Activated naive CD4-positive, alpha-beta T cell treated with anti-CD3 and anti-CD28 coated beads, Interleukin-2, amount 50 U/mL, for 72 hours (primary cell): ENCODE data around the gene TPK1. TPM values are rescaled to one million over a fixed set of nuclear protein-coding genes. Genes with fewer than 3 reads are reported as not detected.
"Not testable (repeated sequence)": the region's sequence is repeated elsewhere in the genome, so short reads cannot be mapped to it uniquely, and the experiment has no call there.

Experiments
- ATAC-seq, 2 donors: fragments of 150-1000 bp; cut with Tn5 transposase; 2 replicates each; pipeline ENCODE4 v1.10.0; 2021; ENCODE audit warnings: mild to moderate bottlenecking in 2 of 2, moderate library complexity in 2 of 2
- DNase-seq, 2 donors: peaks; one replicate each; pipeline ENCODE4 v3.0.0; 2021 to 2022; ENCODE audit warnings: low spot score in 2 of 2
- H3K27ac Mint-ChIP-seq, 2 donors: one replicate each; pipeline ENCODE4 v1.8.0; 2022; ENCODE audit warnings: mild to moderate bottlenecking in 2 of 2, mixed read lengths in 2 of 2
- H3K36me3 Mint-ChIP-seq, 2 donors: one replicate each; pipeline ENCODE4 v1.8.0; 2022; ENCODE audit warnings: mixed read lengths in 2 of 2
- H3K9me3 Mint-ChIP-seq, 2 donors: one replicate each; pipeline ENCODE4 v1.8.0; 2022; ENCODE audit warnings: mixed read lengths in 2 of 2
- total RNA-seq, 2 donors: library from RNA; stranded (reverse); gene quantifications; one replicate each; pipeline ENCODE4 v1.2.3, GENCODE V29; 2022

The TPK1 gene
- total RNA-seq, 2 donors from 2014 or later: 20.8 to 23.1 TPM

DNA sequence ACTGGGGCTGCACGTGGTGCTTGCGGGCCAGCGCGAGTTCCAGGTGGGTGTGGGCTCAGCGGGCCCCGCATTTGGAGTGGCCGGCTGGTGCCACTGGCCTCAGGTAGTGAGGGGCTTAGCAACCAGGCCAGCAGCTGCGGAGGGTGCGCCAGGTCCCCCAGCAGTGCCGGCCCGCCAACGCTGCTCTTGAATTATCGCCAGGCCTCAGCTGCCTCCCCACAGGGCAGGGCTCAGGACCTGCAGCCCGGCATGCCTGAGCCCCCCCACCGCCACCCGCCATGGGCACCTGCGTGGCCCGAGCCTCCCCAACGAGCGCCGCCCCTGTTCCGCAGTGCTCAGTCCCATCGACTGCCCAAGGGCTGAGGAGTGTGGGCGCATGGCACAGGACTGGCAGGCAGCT lies 185.4 kb downstream of the TPK1 start:
- Mint-ChIP-seq H3K36me3 (peaks cover 15 to 16% of the 10 kb centered on the region in 2 donors), H3K9me3 (peaks cover 0 to 5% of the 10 kb centered on the region in 2 donors), H3K27ac (no peak overlapping the region)
- no peak for ATAC-seq
- DNase-seq: no peak

DNA sequence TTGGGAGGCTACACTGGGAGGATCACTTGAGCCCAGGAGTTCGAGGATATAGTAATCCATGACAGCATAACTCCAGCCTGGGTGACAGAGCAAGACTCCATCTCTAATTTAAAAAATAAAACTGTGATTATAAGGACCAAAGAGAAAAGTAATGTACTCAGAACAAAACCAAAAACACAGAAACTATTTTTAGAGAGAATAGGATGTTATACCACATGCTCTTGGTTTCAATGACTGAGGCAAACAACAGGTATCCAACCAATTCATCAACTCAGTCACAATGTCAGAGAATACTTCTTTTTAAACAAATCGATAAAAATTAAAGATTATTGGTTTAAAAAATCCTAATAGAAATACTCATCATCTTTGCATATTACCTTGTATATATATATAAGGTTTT lies 186.7 kb downstream of the TPK1 start:
- no peak overlapping the region for H3K27ac Mint-ChIP-seq
- H3K9me3 Mint-ChIP-seq: peaks cover 0 to 5% of the 10 kb centered on the region in 2 donors
- ATAC-seq: peak in 1 of 2 donors; percentile 30

DNA sequence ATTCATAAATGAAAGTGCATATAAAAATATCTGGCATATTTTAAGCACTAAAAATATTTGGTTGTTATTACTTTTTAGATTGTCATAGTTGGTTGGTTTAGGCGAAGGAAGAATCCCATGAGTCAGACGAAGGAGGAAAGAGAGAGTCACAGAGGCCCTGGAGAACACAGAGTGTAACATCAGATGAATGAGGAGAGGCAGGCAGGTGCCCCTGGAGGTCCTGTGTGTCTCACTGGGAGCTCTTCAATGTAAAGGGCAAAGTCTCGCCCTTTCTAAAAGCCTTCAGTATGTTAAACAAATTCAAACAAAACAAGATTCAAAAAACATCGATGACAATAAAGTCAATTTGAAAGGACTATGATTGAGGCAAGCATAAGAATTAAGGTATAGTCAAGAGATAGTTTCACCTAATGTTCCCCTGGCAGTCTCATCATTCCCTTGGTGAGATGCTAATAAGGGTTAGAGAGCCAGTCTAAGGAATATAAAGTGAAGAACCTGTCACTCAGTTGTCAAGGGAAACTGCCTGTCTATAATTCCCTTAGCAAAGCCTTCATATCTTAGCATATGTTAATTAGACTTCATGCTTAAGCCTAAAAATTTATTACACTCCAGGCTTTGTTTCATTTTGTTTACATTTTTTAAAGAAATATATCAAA lies 194.3 kb downstream of the TPK1 start:
- H3K9me3 Mint-ChIP-seq: no peaks in the 10 kb centered on the region
- DNase-seq: no peak
- peak overlapping the region in 1 of 2 donors; percentile 26 for H3K27ac Mint-ChIP-seq
- no peak for ATAC-seq
- H3K36me3 Mint-ChIP-seq: peaks cover 0 to 5% of the 10 kb centered on the region in 2 donors

More for the DNA sequence above, 186.7 kb downstream of the TPK1 start:
- DNase-seq: no peak
- H3K36me3 Mint-ChIP-seq: peaks cover 16 to 20% of the 10 kb centered on the region in 2 donors

DNA sequence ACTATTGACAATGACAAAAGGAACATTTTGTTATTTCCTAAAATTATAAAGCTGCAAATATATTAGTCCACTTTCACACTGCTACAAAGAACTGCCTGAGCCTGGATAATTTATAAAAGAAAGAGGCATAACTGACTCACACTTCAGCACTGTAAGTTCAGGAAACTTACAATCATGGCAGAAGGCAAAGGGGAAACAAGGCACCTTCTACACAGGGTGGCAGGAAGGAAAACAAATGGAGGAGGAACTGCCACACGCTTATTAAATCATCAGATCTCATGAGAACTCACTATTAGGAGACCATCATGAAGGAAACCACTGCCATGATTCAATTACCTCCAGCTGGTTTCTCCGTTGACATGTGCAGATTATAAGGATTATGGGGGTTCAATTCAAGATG lies 203.1 kb downstream of the TPK1 start:
- Mint-ChIP-seq H3K36me3 (peaks cover 0 to 9% of the 10 kb centered on the region in 2 donors), H3K9me3 (peaks cover 0 to 7% of the 10 kb centered on the region in 2 donors), H3K27ac (no peak overlapping the region)
- DNase-seq: no peak
- ATAC-seq: no peak

DNA sequence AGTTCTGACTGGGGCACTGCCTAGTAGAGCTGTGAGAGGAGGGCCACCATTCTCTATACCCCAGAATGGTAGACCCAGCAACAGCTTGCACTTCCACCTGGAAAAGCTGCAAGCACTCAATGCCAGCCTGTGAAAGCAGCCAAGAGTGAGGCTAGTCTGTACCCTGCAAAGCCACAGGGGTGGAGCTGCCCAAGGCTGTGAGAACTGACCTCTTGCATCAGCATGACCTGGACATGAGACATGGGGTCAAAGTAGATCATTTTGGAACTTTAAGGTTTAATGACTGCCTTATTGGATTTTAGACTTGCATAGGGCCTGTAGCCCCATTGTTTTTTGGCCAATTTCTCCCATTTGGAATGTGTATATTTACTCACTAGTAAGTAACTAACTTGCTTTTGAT lies 206.3 kb downstream of the TPK1 start:
- H3K36me3 Mint-ChIP-seq: peaks cover 0 to 9% of the 10 kb centered on the region in 2 donors
- DNase-seq (no peak), ATAC-seq (no peak)
- H3K27ac Mint-ChIP-seq: no peak overlapping the region
- H3K9me3 Mint-ChIP-seq: peaks cover 0 to 7% of the 10 kb centered on the region in 2 donors

DNA sequence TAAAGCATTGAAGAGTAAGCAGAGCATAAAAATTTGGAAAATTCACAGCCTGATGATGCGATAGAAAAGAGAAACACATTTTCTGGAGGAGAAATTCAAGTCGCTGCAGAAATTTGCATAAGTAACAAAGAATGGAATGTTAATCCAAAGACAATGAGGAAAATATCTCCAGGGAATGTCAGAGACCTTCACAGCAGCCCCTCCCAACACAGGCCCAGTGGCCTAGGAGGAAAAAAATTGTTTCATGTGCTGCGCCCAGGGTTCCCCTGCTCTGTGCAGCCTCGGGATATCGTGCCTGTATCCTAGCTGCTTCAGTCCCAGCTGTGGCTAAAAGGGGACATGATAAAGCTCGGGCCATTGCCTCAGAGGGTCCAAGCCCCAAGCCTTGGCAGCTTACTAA lies 206.8 kb downstream of the TPK1 start:
- no peak overlapping the region for H3K27ac Mint-ChIP-seq
- peaks cover 0 to 9% of the 10 kb centered on the region in 2 donors for H3K36me3 Mint-ChIP-seq
- ATAC-seq (no peak), DNase-seq (no peak)
- peaks cover 0 to 7% of the 10 kb centered on the region in 2 donors for H3K9me3 Mint-ChIP-seq

DNA sequence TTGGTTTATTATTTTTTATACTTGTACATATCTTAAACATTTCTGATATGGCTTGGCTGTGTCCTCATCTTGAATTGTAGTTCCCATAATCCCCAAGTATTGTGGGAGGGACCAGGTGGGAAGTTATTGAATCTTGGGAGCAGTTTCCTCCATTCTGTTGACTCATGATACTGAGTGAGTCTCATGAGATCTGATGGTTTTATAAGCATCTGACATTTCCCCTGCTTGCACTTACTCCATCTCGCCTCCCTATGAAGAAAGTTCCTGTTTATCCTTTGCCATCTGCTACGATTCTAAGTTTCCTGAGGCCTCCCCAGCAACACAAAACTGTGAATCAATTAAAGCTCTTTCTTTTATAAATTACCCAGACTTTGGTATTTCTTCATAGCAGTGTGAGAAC lies 207.7 kb downstream of the TPK1 start:
- H3K9me3 Mint-ChIP-seq: peaks cover 0 to 7% of the 10 kb centered on the region in 2 donors

DNA sequence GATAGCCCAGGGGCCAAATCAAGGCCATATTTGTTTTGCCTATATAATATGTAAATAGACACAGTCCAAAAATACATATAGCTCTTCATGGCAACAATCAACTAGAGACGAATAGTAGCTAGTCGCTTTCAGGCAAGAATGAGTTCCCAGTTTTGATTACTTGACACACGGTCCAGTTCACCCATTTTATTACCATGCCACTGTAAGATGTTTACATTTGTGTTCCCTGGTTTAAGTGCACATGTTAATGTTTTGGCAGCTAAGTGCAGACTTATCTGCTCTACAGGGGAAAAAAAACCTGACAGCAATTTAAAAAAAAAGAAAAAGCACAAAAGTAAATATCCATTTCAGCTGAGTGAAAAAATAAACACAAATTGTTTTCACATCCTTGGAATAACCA lies 213.1 kb downstream of the TPK1 start:
- DNase-seq (no peak), ATAC-seq (no peak)
- H3K9me3 Mint-ChIP-seq: peaks cover 5 to 7% of the 10 kb centered on the region in 2 donors
- no peak overlapping the region for H3K27ac Mint-ChIP-seq
- H3K36me3 Mint-ChIP-seq: peaks cover 28 to 34% of the 10 kb centered on the region in 2 donors

More for the DNA sequence above, 207.7 kb downstream of the TPK1 start:
- no peak overlapping the region for H3K27ac Mint-ChIP-seq
- DNase-seq: no peak
- ATAC-seq: no peak
- peaks cover 0 to 9% of the 10 kb centered on the region in 2 donors for H3K36me3 Mint-ChIP-seq

DNA sequence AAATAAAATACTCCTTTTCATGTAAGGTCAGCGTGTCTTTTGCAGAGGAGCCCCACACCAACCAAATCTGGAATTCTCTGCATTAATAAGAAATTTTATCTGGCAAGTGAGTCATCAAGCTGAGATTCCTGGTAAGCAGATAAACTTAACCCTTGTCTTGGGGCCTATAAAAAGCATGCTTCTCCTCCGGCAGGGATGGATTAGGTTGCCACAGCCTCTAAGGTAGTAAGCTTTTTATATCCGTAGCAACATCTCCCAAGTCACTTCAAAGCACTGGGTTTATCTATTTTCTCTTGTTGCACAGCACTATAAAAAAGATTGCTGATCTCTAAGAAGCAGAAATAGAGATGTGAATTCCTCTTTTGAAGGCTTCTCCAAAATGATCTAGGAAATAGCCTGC lies 229.6 kb downstream of the TPK1 start:
- DNase-seq: no peak
- H3K27ac Mint-ChIP-seq: no peak overlapping the region
- H3K9me3 Mint-ChIP-seq: no peaks in the 10 kb centered on the region
- no peak for ATAC-seq
- H3K36me3 Mint-ChIP-seq: peaks cover 0 to 3% of the 10 kb centered on the region in 2 donors

DNA sequence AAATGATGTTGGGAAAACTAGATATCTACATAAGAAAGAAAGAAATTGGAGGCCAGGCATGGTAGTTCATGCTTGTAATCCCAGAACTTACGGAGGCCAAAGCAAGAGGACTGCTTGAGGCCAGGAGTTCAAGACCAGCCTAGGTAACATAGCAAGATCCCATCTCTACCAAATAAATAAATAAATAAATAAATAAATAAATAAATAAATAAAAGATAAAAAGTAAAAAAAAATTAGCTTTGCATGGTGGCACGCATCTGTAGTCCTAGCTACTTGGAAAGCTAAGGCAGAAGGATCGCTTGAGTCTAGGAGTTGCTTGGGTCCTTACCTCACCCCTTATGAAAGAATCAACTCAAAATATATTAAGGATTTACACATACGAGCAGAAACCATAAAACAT lies 238.9 kb downstream of the TPK1 start:
- no peak for ATAC-seq
- H3K36me3 Mint-ChIP-seq: peaks cover 18 to 37% of the 10 kb centered on the region in 2 donors

DNA sequence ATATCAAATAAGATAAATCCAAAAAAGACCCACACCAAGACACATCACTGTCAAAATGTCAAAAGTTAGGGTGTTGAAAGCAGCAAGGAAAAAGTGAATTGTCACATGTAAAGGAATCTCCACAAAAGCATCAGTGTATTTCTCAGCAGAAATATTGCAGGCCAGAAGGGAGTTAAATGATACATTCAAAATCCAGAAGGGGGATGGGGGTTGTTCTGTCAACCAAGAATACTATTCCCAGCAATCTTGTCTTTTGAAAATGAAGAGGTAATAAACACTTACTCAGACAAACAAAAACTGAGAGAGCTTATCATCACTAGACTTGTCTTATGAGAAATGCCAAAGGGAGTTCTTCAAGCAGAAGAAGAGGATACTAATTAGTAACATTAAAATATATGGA lies 241.3 kb downstream of the TPK1 start:
- Mint-ChIP-seq H3K36me3 (peaks cover 14 to 41% of the 10 kb centered on the region in 2 donors), H3K27ac (no peak overlapping the region), H3K9me3 (peaks cover 15 to 27% of the 10 kb centered on the region in 2 donors)
- ATAC-seq (no peak), DNase-seq (no peak)

More for the DNA sequence above, 238.9 kb downstream of the TPK1 start:
- DNase-seq: no peak
- H3K27ac Mint-ChIP-seq: no peak overlapping the region
- H3K9me3 Mint-ChIP-seq: peaks cover 15 to 27% of the 10 kb centered on the region in 2 donors

DNA sequence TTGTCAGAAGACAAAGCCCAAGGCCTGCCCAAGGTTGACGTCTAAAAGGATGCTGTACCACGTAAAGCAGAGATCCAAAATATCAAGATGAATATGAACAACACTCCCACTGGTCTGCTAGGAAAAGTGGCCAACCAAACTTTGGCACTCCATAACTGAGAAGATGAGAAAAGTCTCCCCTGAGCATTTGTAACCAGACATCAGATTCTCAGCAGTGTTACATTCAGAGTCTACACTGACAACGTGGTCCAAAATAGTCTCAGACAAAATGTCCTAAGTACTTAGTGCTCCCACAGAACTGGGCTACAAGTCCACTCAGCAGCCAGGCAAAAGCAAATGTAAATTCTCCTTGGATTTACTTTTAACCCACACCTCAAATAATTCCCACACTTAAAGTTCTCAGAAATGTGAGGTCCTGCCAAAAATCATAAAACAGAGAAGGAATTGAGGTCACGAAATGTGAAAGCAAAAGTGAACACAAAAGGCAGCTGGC lies 247.2 kb downstream of the TPK1 start:
- Mint-ChIP-seq H3K9me3 (peaks cover 4% of the 10 kb centered on the region in 2 donors), H3K27ac (no peak overlapping the region), H3K36me3 (peaks cover 6 to 18% of the 10 kb centered on the region in 2 donors)
- ATAC-seq (no peak), DNase-seq (no peak)

DNA sequence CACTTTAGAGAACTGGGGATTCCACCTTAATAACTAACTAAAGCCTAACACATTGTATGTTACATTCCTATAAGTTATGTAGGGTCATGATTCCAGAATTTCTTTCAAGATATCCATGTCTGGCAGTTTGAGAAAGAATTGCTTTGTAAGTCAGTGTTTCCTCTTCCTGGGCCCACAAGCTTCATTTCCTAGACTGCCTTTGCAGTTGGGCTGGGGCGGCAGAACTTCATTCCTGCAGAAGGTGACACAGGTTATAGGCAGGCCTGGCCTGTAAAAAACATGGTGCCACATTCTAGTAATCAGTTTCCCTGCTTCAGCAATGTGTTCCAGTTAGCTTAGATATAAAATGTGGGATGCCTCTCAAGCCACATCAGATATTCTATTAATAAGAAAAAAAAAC lies 248.2 kb downstream of the TPK1 start:
- H3K27ac Mint-ChIP-seq: no peak overlapping the region
- ATAC-seq (no peak), DNase-seq (no peak)
- peaks cover 0 to 13% of the 10 kb centered on the region in 2 donors for H3K36me3 Mint-ChIP-seq
- no peaks in the 10 kb centered on the region for H3K9me3 Mint-ChIP-seq

DNA sequence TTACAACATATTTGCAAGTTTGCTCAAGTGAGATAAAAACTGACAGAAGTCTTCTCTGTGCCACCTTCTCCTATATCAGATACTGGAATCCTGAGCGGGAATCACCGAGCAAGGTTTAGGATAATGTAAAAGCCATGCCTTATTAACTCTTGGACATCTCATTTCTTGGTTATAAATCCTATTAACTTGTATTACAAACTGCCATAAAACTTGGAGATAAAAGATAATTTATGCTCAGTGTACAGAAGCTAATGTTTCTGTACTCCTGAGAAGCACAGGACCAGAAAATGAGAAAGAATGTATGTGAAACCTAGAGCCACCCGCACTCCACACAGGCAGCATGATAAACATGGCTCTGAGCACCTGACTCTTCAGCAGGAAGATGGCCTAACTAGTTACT lies 251.1 kb downstream of the TPK1 start:
- no peak overlapping the region for H3K27ac Mint-ChIP-seq
- ATAC-seq (no peak), DNase-seq (no peak)
- no peaks in the 10 kb centered on the region for H3K9me3 Mint-ChIP-seq
- peaks cover 0 to 17% of the 10 kb centered on the region in 2 donors for H3K36me3 Mint-ChIP-seq

DNA sequence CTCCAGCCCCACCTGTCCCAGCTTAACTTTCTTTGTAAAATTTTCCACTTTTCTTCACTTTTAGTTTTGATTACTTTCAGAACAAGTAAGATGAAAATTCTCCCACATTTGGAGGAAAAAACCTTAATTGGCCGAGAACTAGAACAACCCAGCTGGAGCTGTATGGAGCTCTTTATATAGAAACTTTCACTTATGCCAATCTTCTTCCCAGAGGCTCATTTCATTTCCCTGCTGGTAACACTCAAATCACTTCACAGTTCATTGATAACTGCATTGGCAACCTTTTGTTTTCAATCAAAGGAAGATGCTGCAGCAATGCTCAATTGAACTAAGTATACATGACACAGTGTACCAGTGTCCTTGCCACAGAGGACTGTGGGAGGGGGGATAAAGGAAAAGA lies 256.2 kb downstream of the TPK1 start:
- Mint-ChIP-seq H3K36me3 (peaks cover 0 to 10% of the 10 kb centered on the region in 2 donors), H3K27ac (no peak overlapping the region)
- no peak for ATAC-seq

DNA sequence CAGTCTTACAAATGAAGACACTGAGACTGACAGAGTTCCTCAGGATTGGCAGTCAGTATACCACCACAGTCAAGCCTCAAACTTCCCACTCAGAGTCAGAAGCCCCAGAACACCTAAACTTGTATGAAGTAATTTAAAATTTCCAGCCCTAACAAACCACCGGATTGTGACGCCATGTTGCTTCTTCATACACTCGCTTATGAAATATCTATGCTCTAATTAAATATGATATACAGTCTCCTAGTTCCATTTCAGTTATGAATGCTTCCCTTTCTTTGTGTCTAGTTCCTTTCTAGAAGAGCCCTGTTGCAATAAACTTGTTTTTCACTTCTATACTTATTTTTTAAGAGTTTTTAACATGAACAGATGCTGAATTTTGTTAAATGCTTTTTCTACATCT lies 260.4 kb downstream of the TPK1 start:
- Mint-ChIP-seq H3K9me3 (peaks cover 0 to 3% of the 10 kb centered on the region in 2 donors), H3K36me3 (no peaks in the 10 kb centered on the region), H3K27ac (no peak overlapping the region)
- DNase-seq (no peak), ATAC-seq (no peak)

More for the DNA sequence above, 256.2 kb downstream of the TPK1 start:
- peaks cover 0 to 2% of the 10 kb centered on the region in 2 donors for H3K9me3 Mint-ChIP-seq
- DNase-seq: no peak

DNA sequence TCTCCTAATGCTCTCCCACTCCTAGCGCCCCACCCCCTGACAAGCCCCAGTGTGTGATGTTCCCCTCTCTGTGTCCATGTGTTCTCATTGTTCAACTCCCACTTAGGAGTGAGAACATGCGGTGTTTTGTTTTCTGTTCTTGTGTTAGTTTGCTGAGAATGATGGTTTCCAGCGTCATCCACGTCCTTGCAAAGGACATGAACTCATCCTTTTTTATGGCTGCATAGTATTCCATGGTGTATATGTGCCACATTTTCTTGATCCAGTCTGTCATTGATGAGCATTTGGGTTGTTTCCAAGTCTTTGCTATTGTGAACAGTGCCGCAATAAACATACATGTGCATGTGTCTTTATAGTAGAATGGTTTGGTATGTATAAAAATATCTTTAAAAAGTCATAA lies 261.1 kb downstream of the TPK1 start:
- not testable (repeated sequence) for H3K9me3 Mint-ChIP-seq, H3K36me3 Mint-ChIP-seq, H3K27ac Mint-ChIP-seq, DNase-seq, ATAC-seq

DNA sequence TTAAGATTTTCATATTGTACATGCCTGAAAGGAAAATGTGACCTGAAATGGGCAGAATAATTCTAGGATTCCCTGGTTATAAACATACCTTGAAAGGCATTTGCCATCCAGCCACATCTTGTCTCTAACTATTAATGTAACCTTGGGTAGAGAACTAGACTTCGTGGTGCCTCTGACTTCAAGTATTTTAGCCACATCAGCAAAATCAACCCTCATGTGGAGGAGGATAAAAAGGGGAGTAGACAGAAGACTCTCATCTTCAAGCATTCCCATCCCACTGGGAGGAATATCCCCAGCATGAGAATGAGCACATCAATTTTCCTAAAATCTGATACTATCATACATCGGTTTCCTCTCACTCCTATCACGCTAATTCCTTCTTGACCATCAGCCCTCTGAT lies 267.6 kb downstream of the TPK1 start:
- Mint-ChIP-seq H3K27ac (no peak overlapping the region), H3K36me3 (peaks cover 0 to 5% of the 10 kb centered on the region in 2 donors), H3K9me3 (peaks cover 0 to 7% of the 10 kb centered on the region in 2 donors)
- DNase-seq (no peak), ATAC-seq (no peak)
